ENCODE results near the gene COL25A1.
"Not testable (repeated sequence)": the region's sequence is repeated elsewhere in the genome, so short reads cannot be mapped to it uniquely, and the experiment has no call there.

The COL25A1 gene

GRCh38 chr4:109041463-109042360, 260.7 kb downstream of the COL25A1 start:
- DNase-seq, result no peak

- DNase-seq, result no peak
These were observed 262.0 kb downstream of the COL25A1 start for GRCh38 chr4:109040441-109040840.

GRCh38 chr4:109037026-109037425, 265.4 kb downstream of the COL25A1 start:
- no peak for DNase-seq

- DNase-seq, result no peak
These were observed 268.5 kb downstream of the COL25A1 start for GRCh38 chr4:109033993-109034392.

GRCh38 chr4:109032671-109033070, 269.8 kb downstream of the COL25A1 start:
- no peak for DNase-seq

- no peak for DNase-seq
These were observed 272.5 kb downstream of the COL25A1 start for GRCh38 chr4:109029987-109030386.

- DNase-seq, result no peak
These were observed 275.4 kb downstream of the COL25A1 start for GRCh38 chr4:109027016-109027500.

GRCh38 chr4:109026588-109026987, 275.9 kb downstream of the COL25A1 start:
- no peak for DNase-seq

- DNase-seq, result no peak
These were observed 276.9 kb downstream of the COL25A1 start for GRCh38 chr4:109025471-109026076.

- DNase-seq, result no peak
These were observed 279.5 kb downstream of the COL25A1 start for GRCh38 chr4:109022961-109023360.

- not testable (repeated sequence) for DNase-seq
These were observed 280.8 kb downstream of the COL25A1 start for GRCh38 chr4:109021630-109022029.

- DNase-seq, result no peak
These were observed 281.6 kb downstream of the COL25A1 start for GRCh38 chr4:109020861-109021260.

- no peak for DNase-seq
These were observed 286.3 kb downstream of the COL25A1 start for GRCh38 chr4:109016200-109016599.

GRCh38 chr4:109015413-109015810, 287.0 kb downstream of the COL25A1 start:
- DNase-seq, result no peak

- no peak for DNase-seq
These were observed 287.7 kb downstream of the COL25A1 start for GRCh38 chr4:109014593-109015412.

GRCh38 chr4:109012286-109012880, 290.1 kb downstream of the COL25A1 start:
- no peak for DNase-seq

- DNase-seq, result no peak
These were observed 291.0 kb downstream of the COL25A1 start for GRCh38 chr4:109011241-109012026.

- DNase-seq, result no peak
These were observed 291.9 kb downstream of the COL25A1 start for GRCh38 chr4:109010521-109010920.

GRCh38 chr4:109009909-109010308, 292.5 kb downstream of the COL25A1 start:
- no peak for DNase-seq

GRCh38 chr4:109007976-109008375, 294.5 kb downstream of the COL25A1 start:
- no peak for DNase-seq

GRCh38 chr4:109005523-109005922, 296.9 kb downstream of the COL25A1 start:
- no peak for DNase-seq

- DNase-seq, result no peak
These were observed 298.0 kb downstream of the COL25A1 start for GRCh38 chr4:109004418-109004817.

Measured in activated effector memory CD4-positive, alpha-beta T cell treated with Interleukin-2 at 50 U/mL for 16 hours (primary cell).